ENCODE measurements around the gene MANBA.
A peak's percentile ranks its signal among the peaks of the same experiment; 100 is the strongest.

The MANBA gene

GRCh38 chr4:102760645-102761295 lies at the start of gene MANBA:
Gene MANBA (minus strand): TSS chr4:102760968. CDS start chr4:102760894, 74 bp downstream.
- DNase-seq (ENCODE audit: low spot score) = peak; percentile 95

DNA sequence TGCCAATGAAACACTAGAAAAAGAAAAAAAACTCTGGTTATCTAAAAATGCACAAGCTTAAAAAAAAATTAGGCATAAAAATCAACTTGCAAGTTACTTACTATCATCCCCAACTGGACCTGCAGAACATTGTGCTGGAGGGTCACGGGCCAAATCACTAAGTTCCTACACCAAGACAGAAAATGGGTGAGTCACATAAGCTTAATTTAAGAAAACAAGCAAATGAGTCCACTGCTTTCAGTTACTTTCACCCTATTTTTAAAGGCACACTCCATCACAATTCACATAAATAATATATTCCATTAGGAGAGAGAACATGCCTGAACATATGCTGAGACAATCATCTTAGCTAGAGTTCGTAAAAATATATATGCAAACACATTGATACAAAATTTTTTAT lies 48.9 kb upstream of the MANBA start:
- DNase-seq (ENCODE audit: low spot score) = no peak

DNA sequence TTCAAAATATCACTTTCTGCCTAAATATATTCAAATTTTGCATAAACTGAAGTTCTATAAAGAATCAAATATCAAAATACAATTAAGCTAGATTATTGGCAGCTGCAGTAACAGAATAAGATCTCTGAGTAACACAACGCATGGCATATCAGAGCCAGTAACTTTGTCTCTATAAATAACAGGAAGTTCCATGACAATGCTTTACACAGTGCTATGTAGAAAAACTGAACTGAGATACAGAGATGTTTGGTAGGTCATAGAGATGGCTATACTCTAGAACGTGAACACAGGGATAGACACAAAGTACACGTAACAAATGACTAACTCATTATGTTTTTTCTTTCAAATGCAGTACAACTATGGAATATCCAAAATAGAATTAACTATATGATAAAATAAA lies 48.4 kb upstream of the MANBA start:
- DNase-seq (ENCODE audit: low spot score) = no peak

GRCh38 chr4:102808009-102808408 lies 47.2 kb upstream of the MANBA start:
- no peak for DNase-seq (ENCODE audit: low spot score)

DNA sequence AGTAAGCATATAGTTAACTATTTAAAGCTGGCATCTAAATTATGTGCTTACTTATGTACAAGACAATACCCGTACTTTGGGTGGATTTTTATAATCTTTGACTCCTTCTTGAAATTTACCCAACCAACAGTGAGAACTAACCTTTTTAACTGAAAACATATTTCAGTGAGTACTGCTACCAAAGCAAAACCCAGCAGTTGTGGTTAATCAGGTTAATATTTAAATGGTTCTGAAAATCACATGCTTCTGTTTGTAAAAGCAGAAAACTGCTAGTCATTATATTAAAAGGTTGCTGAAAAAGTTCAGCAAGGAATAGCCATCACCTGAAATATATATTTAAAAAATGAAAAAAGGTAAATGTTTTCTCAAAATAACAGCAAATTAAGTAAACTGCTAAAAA lies 46.6 kb upstream of the MANBA start:
- no peak for DNase-seq (ENCODE audit: low spot score)

DNA sequence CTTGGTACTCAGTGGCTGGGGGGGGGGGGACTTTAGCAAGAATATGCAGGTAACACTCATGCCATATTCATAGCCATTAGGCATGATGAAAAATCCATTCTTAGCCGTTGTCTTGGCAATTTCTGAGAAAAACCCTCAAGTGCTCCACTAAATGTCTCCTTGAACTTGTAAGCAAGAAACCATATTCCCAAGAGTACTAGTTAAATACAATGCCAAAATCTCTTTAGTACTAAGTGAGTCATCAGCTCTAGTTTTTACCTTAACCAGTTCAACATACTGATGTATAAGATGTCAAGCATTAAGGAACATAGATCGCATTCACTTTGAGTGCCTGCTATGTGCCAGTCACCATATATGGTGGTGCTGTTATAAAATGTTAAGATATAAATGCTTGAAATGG lies 39.0 kb upstream of the MANBA start:
- peak; percentile 7 for DNase-seq (ENCODE audit: low spot score)

GRCh38 chr4:102794999-102795398 lies 34.2 kb upstream of the MANBA start:
- DNase-seq (ENCODE audit: low spot score) = no peak

DNA sequence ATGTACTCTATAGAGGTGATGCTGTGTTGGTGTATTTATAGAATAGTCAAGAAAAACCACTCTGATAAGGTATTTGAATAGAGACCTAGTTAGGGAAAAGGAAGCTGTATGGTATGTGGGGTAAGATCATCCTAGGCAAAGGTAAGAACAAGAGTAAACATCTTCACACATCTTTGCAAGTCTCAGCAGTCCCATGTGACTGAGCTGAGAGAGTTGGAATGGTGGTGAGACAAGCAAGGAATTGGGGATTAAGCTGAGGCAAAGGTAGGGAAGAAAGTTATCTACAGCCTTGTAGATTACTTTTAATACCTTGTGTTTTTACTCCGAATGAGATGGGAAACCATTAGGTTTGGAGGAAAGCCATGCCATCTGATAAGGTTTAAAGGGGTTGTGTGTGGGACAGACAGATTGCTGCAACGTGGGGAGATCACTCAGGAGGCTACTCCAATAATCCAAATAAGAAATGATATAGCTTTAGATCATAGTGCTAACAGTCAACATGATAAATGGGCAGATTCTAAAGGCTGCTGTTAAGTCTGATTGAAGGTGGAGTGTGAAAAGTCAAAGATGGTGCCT lies 31.7 kb upstream of the MANBA start:
- DNase-seq (ENCODE audit: low spot score) = no peak

DNA sequence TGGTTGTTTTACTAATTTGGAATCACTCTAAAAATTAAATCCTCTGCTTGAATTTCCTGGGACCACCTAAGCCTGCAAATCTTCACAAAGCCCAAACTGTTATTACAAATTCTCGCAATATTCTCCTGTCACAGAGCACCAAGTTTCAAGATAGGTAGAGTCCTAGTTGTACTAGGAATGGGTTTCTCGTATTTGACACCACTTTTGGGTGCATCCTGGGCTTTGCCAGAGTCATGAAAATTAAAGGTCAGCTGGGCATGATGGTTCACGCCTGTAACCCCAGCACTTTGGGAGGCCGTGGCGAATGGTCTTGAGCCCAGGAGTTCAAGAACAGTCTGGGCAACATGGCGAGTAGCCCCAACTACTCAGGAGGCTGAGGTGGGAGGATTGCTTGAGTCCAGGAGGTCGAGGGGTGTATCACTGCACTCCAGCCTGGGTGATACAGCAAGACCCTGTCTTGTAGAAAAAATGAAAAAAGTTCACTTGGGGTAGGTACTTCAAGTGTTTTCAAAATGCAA lies 30.6 kb upstream of the MANBA start:
- DNase-seq (ENCODE audit: low spot score) = no peak

DNA sequence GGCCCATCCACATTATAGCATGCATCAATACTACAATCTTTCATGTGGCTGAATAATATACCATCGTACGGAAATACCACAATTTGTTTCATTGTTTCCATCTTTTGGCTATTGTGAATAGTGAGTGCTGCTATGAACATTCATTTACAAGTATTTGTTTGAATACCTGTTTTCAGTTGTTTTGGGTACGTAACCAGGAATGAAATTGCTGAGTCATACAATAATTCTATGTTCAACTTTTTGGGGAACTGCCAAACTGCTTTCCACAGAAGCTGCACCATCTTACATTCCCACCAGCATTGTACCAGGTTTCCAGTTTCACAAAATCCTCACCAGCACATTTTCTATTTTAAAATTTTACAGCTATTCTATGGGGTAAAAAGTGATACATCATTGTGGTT lies 28.5 kb upstream of the MANBA start:
- DNase-seq (ENCODE audit: low spot score) = no peak

GRCh38 chr4:102787944-102788343 lies 27.2 kb upstream of the MANBA start:
- no peak for DNase-seq (ENCODE audit: low spot score)

- no peak for DNase-seq (ENCODE audit: low spot score)
These were observed 26.5 kb upstream of the MANBA start for GRCh38 chr4:102787096-102787881.

DNA sequence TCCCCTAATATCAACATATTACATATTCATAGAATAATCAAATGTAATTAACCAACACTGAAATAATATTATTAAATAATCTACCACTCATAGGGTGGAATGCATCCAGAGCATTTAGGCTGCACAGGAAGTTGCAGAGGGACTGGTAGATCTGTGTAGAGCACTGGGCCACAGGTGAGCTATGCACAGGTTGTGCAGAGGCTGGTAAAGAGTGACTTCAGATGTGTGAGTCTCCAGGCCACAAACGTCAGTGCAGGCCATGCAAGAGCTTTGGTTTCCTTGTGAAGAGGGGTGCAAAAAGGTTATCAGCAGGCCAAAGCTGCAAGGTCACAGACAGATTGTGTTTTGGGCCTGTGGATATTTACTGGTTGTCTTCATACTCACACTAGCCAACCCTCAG lies 25.5 kb upstream of the MANBA start:
- DNase-seq (ENCODE audit: low spot score) = no peak

DNA sequence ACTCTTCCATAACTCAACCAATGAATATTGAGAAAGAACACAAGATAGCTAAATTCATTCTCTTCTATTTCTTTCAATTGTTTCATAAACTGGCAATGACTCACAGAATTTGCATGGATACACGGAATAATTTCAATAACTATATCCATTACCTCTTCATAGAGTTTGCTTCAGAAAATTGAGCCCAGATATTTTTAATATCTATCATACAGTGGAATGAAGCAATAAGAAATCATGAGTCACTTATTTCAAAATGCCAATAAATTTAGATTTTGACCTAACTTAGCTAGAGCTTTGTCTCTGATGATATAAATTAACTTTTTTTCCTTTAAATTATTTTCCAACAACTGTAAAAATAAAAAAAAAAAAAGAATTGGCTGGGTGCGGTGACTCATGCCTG lies 22.2 kb upstream of the MANBA start:
- no peak for DNase-seq (ENCODE audit: low spot score)

- no peak for DNase-seq (ENCODE audit: low spot score)
These were observed 20.8 kb upstream of the MANBA start for GRCh38 chr4:102781570-102781969.

DNA sequence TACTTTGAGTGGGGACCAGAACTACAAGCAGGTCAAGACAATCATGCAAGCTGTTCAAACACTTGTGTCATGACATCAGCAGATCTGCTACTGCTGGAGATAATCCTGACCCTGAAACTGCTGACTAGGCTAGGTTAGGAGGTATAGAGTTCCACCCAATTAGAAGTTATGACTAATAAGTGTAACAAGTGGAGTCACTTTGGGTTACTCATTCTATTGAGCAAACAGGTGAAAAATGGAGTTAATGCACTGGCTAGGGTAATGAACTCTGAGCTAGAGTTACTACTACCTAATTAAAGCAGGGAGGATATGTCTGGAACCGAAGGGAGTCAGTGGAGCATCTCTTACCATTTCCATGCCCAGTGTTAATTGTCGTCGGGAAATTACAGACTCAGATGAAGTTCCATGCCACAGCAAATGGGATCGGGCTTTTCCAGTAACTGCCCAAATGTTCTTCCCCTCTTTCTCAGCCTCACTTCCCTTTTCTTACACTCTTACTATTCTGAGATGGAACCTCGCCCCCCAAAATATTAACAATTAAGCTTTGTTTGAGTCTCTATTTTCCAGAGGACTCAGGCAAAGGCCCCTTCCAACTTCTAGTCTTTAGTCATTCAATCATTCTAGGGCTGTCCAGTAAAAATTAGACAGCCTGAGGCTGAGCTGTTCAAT lies 19.8 kb upstream of the MANBA start:
- DNase-seq (ENCODE audit: low spot score) = no peak

DNA sequence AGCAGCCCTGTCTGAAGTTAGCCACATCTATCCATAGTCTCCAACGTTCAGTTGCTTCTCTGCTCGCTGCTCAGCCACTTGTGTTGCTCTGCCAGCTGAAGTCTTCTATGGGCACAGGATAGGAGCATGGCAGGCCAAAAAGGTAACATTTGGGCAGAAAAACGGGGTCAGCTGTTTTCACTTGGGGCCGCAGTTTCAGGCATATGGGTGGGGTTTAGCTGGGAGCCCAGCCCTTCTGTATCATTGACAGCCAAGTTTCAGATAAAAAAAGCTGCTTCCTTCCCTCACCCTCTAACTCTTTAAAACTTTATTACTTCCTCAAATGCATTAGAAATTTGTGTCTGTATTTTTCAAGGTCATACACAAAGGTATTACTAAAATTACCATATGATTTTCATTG lies 18.4 kb upstream of the MANBA start:
- no peak for DNase-seq (ENCODE audit: low spot score)

DNA sequence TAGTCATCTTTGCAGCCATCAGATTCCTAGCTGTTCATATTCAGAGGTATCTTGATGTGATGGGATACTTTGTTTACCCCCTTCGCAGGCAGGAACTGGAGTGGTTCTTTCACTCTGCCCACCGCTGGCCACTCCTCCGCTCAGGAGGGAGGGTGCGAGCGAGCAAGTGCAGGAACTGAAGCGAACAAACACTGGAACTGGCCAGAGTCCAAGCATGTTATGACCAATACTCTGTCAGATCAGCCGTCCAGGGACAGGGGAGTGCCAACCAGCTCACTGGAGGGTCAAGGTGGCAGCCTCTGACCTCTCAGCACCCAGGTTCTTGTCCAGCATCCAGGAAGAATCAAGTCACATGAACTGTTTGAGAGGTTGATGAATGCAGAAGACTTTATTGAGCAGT lies 18.0 kb upstream of the MANBA start:
- DNase-seq (ENCODE audit: low spot score) = no peak

- DNase-seq (ENCODE audit: low spot score) = no peak
These were observed 15.0 kb upstream of the MANBA start for GRCh38 chr4:102775805-102776204.

- DNase-seq (ENCODE audit: low spot score) = no peak
These were observed 13.5 kb upstream of the MANBA start for GRCh38 chr4:102774254-102774653.

DNA sequence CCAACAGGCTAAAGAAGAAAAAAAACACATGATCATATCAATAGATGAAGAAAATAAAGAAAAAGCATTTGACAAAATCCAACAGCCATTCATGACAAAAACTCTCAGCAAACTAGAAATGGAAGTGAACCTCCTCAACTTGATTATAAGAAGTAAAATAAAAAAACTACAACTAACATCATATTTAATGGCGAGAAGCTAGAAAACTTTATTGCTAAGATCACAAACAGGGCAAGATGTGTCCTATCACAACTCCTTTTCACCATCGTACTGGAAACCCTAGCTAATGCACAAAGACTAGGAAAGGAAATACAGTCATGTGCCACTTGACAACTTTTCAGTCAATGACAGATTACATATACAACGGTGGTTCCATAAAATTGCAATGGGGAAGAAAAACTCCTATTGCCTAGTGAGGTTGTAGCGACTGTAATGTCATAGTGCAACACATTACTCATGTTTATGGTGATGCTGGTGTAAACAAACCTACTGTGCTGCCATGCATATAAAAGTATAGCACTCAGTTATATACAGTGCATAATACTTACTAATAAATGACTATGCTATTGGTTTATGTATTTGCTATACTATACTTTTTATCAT lies 12.1 kb upstream of the MANBA start:
- no peak for DNase-seq (ENCODE audit: low spot score)

- DNase-seq (ENCODE audit: low spot score) = no peak
These were observed 4.1 kb upstream of the MANBA start for GRCh38 chr4:102764901-102765300.
